GM23248 (cell line): ENCODE measurements around the gene SFN.

Experiments
- EZH2 ChIP-seq: fragments of 200-600 bp; sonication (generic); IDR thresholded peaks from 2 replicates; pipeline ENCODE4 v1.6.1; 2018; ENCODE audit warnings: antibody characterized with exemption, mild to moderate bottlenecking; ENCODE audit not compliant: insufficient read depth, poor library complexity, severe bottlenecking
- EZH2phosphoT487 ChIP-seq: fragments of 200-600 bp; sonication (generic); IDR thresholded peaks from 2 replicates; pipeline ENCODE4 v1.6.1; 2018; ENCODE audit warnings: antibody characterized with exemption, moderate library complexity, mild to moderate bottlenecking, low read depth; ENCODE audit not compliant: insufficient read depth

- TF ChIP-seq EZH2 (no peak), EZH2phosphoT487 (no peak)
Observed at GRCh38 chr1:26828411-26828991, 34.4 kb upstream of the SFN start.
